Measurements from ENCODE around the gene ITPA.

DNA sequence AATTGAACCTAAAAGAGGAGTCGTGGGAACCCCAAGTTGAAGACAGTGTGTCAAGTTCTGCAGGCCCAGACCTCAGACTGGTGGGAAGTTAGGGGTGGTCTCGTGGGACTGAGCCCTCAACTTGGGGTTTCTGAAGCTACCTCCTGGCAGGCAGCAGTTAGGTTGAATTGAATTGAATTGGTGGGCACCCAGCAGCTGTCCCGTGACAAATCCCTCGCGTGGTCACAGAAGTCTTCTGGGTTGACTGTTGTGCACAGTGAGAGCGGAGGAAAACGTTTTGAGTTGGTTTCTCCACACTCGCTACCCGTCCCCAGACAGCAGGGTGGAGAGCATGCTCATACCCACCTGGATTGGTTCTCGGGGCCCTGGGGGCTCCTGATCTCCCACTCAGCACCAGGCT lies 16.8 kb downstream of the ITPA start:
- TF ChIP-seq, protein P1, sequence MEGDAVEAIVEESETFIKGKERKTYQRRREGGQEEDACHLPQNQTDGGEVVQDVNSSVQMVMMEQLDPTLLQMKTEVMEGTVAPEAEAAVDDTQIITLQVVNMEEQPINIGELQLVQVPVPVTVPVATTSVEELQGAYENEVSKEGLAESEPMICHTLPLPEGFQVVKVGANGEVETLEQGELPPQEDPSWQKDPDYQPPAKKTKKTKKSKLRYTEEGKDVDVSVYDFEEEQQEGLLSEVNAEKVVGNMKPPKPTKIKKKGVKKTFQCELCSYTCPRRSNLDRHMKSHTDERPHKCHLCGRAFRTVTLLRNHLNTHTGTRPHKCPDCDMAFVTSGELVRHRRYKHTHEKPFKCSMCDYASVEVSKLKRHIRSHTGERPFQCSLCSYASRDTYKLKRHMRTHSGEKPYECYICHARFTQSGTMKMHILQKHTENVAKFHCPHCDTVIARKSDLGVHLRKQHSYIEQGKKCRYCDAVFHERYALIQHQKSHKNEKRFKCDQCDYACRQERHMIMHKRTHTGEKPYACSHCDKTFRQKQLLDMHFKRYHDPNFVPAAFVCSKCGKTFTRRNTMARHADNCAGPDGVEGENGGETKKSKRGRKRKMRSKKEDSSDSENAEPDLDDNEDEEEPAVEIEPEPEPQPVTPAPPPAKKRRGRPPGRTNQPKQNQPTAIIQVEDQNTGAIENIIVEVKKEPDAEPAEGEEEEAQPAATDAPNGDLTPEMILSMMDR (IDR thresholded peaks at IDR 0.05; ENCODE audit: extremely low read depth in 1 of 2, insufficient read depth in 1 of 2, low read depth in 1 of 2, low read length in 2 of 2) = no peak
- TF ChIP-seq POLR2A (IDR thresholded peaks at IDR 0.05; ENCODE audit: low read depth, low read length) (no peak), EZH2 (IDR thresholded peaks at IDR 0.05; ENCODE audit: borderline replicate concordance, low read depth, low read length, severe bottlenecking) (no peak), POLR2AphosphoS5 (IDR thresholded peaks at IDR 0.05; ENCODE audit: insufficient read depth, low read depth, low read length) (no peak)
- TF ChIP-seq, protein P2, sequence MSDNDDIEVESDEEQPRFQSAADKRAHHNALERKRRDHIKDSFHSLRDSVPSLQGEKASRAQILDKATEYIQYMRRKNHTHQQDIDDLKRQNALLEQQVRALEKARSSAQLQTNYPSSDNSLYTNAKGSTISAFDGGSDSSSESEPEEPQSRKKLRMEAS (IDR thresholded peaks at IDR 0.05; ENCODE audit: insufficient read depth, insufficient read length) = no peak
